ENCODE measurements around the gene CADPS2.

DNA sequence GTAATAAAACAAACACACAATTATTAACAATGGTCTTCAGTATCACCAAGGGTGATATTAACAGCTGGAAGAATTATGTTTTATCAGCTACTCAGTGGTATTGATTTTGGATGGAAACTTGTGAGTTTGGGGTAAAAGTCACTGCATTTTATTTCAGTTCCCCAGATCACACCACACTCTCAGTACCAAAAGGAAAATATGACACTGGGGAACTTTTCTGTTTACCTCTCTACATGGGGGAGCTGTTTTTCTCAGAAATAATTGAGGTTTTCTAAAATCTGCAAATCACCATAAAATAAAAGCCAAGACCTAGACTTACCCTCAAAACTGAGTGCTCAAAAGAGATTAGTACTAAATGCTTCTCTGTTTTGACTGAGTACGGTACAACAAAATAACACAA lies 483.1 kb downstream of the CADPS2 start:
- no peak for TF ChIP-seq EZH2 (IDR thresholded peaks at IDR 0.05; ENCODE audit: borderline replicate concordance, low read depth, low read length, severe bottlenecking)
- TF ChIP-seq CTCF (IDR thresholded peaks at IDR 0.05; ENCODE audit: borderline replicate concordance, extremely low read depth, low read length, poor library complexity, severe bottlenecking) = no peak
